ENCODE measurements around the gene PHF21A.

DNA sequence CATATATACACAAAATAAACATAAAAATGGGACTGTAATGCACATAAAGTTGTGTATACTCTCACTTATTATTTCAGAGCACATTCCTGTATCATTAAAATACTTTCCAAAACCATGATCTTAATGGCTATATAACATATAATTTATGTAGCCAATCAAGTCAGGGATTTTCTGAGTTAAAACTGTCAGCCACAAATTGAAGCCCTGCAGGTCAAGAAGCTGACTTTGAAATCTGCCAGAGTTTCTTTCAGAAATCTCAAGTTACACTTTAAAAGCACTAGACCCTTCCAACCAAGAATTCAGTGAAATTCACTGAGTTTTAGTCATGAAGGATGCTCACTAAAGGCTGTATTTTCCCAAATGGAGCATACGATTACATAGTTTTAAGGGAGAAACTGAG is 47.6 kb downstream of the PHF21A start:
- TF ChIP-seq GATA2 (IDR thresholded peaks at IDR 0.05; ENCODE audit: low read depth, low read length) (no peak), GATA3 (IDR thresholded peaks at IDR 0.05; ENCODE audit: low read depth, low read length) (no peak)
